Tongue (tissue), 2 donors: ENCODE measurements around the gene C8B. TPM values are rescaled to one million over a fixed set of nuclear protein-coding genes. Genes with fewer than 3 reads are reported as not detected.
A peak's percentile ranks its signal among the peaks of the same experiment; 100 is the strongest.

Source experiments
- DNase-seq: peaks from one replicate; pipeline ENCODE4 v3.0.0-alpha.2; 2015
- total RNA-seq: library from RNA; depleted of rRNA; stranded (reverse); fragments of >200 nt; gene quantifications from one replicate; pipeline ENCODE4 v1.2.3, GENCODE V29; 2014

Gene C8B
- total RNA-seq, 1 donor from 2014 or later, result not detected

GRCh38 chr1:56970280-56970679 lies 4.5 kb upstream of the C8B start:
- DNase-seq, result no peak

DNA sequence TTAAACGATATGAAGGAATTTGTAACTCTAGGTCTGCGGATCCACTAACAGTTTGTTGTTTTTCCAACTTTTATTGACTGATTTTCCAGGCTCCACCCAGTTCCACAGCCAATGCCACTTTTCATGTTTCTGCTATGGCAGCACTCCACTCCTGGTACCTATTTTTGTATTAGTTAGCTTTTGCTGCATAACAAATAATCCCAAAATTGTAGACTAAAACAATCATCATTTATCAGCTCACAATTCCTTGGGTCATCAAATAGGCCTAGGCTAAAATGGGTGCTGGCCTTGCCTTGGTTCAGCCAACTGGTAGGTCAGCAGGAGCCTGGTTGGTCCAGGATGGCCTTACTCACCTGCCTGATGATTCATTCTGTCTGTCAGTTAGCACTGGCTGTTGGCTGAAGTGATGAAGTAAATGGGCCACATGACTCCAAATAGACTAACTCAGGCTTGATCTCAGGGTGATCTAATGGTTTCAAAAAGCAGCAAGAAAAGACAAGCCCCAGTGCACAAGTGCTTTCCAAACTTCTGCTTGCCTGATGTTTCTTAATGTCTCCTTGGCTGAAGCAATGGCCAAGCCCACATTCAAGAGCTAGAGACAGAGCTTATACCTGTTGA lies 3.2 kb upstream of the C8B start:
- no peak for DNase-seq

DNA sequence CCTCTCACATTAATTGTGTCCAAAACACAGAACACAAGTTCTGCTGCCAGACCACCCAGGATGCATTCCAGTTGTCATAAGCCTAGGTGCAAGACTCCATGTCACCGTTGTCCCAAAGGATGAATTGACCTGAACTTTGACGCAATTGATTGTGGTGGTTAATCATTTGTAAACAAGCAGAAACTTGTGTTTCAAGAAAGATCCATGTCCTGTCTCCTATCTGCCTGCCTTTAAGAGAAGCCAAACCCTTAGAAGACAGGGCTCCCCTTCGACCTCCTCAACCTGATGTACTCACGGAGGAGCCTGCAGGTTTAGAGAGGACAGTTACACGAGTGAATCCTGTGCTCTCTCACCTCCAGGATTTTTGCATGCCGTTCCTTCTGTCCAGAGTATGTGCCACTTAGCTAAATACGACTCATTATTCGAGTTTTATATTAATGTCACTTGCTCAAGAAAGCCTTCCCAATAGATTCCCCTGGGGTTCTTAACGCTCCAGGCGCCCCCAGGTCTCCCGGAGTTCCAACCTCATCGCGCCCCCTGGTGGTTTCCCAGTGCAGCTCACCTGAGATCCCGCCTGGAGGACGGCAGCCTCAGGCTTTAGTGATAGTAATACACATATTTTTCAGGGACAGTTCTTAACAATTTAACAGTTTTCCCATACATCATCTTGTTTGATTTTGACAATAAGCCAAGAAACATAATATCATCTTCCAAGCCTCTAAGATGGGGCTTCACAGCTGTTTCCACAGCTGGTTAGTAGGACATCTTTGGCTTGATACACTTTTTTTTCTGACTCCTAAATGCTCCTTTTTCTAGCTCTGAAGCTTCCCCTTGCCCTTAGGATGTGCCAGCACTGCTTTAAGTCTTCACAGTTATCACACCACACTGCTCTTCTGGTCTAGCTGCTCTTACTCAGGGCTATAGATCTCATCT lies 2.4 kb upstream of the C8B start:
- DNase-seq, result peak; percentile 29

DNA sequence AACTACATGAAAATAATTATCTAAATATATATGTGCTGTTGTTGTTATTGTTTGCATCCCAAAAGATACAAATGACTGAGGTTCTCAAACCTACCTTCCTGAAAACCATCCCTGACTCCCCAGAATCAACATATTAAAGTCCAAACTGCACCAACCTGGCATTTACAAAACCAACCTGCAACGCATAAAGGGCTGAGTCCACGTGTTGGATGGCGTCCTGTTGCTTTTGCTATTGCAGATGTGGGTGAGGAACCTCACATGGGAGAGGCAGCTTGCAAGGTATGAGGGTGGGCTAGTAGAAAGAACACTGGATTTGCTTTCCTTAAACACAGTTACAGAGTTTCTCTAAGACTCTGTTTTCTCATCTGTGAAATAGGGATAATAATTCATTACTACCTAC lies 1.5 kb upstream of the C8B start:
- DNase-seq, result no peak

DNA sequence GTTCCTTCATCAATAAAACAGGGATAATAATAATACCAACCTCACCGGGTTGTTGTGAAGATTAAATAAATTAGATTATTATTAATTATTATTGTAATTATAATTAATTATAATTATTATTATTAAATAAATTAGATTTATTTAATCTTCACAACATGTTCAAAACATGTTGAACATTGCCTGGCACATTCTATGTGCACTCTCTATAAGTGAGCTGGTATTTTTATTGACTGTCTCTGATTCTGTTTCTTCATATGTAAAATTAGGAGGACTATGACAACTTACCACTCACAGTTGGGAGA lies 834 bp upstream of the C8B start:
- DNase-seq, result no peak

GRCh38 chr1:56965191-56965590 lies 624 bp downstream of the C8B start:
- no peak for DNase-seq

DNA sequence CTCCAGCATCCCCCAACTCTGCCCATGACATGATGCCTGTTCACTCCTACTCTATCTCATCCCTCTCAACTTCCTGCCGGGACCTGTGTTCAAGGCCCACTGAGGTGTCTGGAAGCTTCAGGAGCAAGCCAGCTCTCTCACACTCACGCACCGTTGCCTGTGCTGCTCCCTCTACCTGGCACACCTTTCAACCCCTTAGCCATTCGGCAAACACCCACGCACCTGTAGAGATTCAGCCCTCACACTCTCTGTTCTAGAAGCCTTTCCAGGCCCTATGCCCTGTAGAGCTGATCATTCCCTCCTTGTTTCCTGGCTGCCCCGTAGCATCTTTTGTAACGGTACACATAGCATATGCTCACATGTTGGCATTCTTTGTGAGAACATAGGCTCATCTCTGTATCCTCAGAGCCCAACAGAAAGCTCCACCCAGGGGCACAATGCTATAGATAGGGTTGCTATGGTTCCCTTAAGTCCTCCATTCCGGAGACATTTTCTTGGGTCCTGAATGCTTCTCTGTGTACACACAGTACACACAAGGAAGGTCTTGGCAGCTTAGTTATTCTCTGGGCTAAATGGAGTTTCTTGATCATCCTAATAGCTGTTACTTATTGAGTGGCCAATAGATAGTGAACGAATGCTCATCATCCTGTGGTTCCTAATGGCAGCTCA lies 1.3 kb downstream of the C8B start:
- no peak for DNase-seq

GRCh38 chr1:56963667-56964066 lies 2.1 kb downstream of the C8B start:
- no peak for DNase-seq

GRCh38 chr1:56961426-56961825 lies 4.4 kb downstream of the C8B start:
- no peak for DNase-seq

GRCh38 chr1:56958526-56958925 lies 7.3 kb downstream of the C8B start:
- no peak for DNase-seq

DNA sequence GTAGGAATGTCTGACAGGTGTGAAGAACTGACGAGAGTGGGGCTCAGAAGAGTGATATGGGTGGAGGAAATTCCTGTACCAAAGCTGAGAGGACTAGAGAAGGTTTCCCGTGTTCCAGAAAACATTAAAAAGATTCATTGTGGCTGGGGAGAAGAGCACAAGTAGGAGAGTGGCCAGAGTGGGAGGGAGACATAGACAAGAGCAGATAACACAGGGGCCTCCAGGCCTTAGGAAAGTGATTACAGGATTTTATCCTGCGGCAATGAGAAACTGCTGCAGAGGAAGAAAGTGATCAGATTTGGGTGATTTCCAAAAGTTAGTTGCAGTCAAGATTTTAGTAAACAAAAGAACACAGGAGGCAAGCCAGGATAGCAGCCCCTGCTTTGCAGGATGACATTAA lies 7.9 kb downstream of the C8B start:
- no peak for DNase-seq

- no peak for DNase-seq
Measured at GRCh38 chr1:56954664-56955063, 11.2 kb downstream of the C8B start.

DNA sequence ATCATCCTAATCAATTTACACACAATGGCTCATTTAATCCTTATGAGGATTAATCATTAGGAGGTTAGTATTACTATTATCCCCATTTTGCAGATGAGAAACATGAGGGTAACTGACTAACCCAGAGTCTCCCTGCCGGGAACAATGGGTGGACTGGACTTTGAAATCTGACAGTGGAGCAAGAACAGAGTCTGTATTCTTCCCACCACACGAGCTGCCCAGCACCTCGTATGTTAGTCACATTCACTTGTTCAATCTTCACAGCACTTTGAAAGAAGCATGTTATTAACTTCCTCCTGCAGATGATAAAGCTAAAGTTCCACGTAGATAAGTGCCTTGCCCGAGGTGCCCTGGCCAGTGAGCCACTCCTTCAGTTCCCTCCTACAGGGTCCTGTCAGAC lies 12.4 kb downstream of the C8B start:
- no peak for DNase-seq

GRCh38 chr1:56952501-56952900 lies 13.3 kb downstream of the C8B start:
- no peak for DNase-seq

- DNase-seq, result no peak
Measured at GRCh38 chr1:56948403-56949023, 17.3 kb downstream of the C8B start.

- no peak for DNase-seq
Measured at GRCh38 chr1:56940039-56940438, 25.8 kb downstream of the C8B start.

GRCh38 chr1:56939209-56939608 lies 26.6 kb downstream of the C8B start:
- no peak for DNase-seq

DNA sequence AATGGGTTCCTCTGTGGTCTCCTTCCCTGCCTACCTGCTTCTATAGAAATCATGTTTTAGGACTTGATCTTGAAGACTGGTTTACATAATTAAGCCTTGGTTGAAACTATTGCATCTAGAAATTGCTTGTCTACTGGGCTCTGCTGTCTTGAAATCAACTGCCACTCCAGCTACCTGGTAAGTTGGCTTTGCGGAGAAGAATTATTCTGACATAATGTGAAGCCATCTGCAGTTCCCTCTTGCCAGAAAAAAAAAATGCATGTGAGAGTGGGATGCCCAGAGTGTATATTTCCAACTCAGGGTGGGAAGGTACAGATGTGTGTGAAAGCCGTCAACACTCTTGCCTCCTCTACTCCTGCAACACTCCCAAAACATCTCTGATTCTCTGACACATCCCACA lies 27.2 kb downstream of the C8B start:
- DNase-seq, result no peak

DNA sequence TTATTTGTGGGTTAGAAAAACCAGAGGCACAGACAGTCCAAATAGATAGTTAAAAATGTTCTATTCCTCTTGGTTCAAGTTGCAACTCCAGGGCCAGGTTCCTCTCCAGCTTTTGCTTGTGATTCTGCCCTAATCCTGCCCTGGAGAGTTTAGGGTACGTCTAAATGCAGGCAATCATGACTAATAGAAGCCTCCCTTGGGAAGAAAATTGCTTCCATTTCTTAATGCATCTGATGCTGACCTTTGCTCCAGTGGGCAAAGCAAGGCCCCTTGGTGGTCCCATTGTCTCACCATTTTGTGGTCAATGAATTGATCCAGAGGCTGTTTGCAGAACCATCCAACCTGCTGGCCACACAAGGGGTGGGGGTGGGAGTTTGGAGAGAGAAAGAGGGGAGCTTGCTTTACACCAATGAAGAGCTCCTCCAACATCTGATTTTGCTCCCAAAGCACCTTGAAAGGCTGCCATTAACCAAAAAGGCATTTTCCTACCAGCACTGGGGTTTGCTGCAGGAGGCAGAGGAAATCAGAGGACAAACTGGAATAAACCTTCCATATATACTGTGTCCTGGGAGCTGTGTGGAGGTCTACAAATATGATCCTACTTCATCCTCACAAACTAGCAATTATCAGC lies 31.3 kb downstream of the C8B start:
- no peak for DNase-seq

GRCh38 chr1:56933606-56934005 lies 32.2 kb downstream of the C8B start:
- no peak for DNase-seq

DNA sequence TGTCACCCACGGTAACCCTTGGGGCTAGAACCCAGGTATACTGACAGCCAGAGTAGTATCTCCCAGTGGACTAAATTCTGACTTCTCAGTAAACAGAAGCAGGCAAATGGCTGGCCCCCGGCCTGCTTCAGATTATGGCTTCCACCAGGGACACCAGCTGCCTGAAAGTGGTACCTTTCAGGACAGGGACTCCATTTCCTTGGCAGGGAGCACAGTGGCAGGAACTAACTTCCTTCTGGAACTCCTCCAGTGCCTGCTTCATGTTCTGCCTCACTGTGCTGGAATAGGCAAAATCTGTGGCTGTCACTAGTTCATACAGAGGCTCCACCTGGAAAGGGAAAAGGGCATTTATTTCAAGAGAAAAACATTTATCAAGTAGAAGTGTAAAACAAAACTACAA lies 32.7 kb downstream of the C8B start:
- no peak for DNase-seq

GRCh38 chr1:56931686-56932085 lies 34.1 kb downstream of the C8B start:
- no peak for DNase-seq

GRCh38 chr1:56931211-56931610 lies 34.6 kb downstream of the C8B start:
- DNase-seq, result no peak
